Measurements from ENCODE around the gene NCK2.

NCK2 gene

DNA sequence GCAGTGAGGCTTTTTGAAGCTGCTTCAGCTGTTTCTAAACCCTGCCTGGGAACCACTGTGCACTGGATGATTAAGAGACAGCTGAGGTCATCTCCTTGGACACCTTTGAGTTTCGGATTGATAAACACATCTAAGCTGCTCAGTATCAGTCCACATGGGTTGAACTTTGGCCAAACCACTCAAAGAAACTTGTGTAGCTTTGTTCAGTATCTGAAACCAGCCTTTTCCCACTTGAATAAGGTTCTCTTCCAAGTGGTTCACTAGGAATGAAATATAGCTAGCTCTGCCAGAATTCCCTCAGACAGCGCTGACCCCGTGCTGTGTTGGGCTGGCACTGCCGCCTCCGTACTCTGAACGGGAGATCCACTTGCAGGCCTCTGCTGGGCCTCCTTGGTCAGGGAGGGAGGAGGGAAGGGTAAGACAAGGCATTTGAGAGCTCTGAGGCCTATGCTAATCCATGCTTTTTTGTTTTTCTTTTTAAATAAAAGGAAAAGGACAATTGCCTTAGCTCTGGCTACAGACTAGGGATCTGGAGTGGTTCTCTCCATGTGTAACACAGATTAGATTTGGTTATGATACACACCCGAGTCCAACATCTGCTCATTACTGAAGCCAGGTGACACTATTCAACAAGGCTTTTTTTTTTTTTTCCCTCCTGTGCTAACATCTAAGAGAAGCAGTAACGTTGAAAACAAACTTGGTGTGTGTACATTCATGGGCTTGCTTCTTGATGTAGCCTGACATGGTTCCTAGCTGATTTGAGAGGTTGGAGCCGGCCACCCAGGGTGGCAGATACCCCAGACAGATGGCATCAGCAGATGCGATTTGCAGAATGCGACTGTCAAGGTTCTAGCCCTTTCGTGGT lies 67.7 kb downstream of the NCK2 start:
- no peak for DNase-seq (ENCODE audit: low read depth)

DNA sequence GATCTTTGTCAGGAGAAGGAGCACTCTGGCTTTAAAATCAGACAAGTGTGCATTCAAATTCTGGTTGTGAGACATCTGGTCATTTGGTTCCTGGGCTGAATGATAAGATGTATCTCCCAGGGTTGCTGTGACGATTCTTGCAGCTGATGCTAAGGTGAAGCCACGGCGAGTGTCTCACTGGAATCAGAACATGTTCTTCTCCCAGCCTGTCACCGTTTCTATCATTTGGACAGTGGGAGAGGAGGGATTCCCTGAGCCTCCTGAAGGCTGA lies 68.3 kb downstream of the NCK2 start:
- DNase-seq (ENCODE audit: low read depth), result no peak

DNA sequence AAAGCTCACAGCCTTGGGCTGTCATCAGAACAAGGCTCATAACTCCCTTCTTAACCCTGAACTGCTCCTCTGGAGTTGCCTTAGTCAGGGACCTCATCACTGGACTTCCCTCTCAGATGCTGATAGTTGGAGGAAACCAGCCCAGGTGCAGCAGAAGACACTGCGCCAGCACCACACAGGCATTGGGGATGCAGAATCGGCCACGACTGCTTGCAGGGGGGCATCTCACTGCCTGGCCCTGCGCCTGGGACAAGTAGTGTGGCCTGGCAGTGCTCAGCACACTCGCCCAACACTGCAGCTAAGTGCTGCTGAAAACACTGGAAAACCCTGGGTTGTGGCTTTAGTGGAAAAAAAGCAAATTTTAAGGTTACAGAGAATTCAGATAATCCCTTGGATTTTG lies 68.7 kb downstream of the NCK2 start:
- no peak for DNase-seq (ENCODE audit: low read depth)

DNA sequence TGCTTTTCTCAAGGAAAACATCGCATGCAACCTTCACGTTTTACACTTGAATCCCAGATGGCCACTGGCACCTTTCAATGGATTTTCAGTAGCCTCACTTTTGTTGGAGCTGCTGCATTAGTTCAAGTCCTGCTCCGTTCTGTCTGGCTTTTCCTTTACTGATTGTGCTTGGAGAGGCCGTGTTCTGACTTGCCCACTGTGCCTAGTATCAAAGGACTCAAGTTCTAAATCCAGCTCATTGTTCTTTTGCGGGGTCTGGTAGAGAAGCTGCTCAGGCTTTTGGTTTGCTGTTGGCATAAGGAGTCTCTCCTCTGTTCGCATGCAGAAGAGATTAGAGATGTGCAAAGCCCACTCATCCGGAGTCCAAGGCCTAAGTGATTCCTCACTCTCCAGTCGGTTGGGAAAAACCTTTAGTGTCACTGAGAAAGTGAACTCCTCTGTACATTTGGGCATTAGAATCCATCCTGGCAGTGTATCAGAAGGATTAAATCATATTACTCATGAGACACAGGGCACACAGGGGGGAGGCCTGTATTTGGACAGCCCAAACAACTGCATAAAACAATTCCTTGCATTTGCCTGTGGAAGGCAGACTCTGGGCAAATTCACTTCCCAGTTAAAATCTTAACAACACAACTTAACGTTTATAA lies 69.7 kb downstream of the NCK2 start:
- DNase-seq (ENCODE audit: low read depth), result no peak

DNA sequence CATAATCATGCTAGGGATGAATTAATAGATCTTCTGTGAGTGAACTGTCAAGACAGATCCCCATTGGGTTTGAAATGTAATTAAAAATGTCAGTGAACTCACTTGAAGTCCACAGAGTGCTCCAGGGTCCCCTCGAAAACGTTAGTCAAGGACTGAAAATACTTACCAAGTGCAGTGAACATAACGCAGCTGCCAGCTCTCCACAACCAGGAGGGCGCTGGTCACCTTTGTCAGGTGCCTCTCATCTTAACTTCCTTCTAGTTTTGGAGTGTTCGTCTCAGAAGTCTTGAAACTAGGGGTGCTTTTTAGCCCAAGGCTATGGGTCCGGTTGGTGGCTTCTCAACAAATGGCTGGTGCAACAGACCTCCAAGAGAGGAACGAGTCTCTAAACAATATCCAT lies 70.7 kb downstream of the NCK2 start:
- no peak for DNase-seq (ENCODE audit: low read depth)

DNA sequence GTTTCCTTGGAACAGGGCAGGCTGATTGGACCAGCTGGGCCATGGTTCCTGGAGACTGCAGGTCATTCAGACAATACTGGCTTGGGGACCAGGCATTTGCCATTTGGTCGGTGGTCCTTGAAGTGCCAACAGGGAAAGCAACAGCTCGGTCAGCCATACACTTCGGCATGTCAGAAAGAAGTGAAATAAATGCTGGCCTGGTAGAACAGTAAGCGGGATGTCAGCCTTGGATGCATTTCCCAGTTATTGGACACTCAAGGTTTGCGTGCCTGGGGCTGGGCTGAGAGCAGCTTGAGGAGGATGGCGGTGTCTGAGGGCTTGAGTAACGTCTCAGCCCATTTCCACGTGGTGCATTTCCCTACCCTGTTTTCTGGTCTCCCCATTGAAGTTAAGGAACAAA lies 75.4 kb downstream of the NCK2 start:
- no peak for DNase-seq (ENCODE audit: low read depth)

DNA sequence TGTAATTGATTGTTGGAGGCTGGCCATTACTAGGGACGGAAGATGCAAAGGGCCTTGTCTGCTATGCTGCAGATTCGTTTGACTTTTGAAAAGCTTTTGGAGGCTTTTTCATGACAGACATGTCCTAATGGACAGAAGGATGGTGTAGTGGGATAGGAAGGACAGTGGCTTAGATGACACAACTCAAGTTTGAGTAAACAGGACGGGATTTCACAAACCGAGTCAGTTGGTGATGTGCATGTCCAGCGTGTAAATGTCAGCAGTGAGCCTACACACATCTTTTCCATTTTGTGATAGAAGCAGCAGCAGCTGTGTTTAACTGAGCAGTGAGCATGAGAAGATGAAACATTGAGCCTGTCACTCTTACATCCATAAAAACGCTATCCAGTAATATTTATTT lies 76.0 kb downstream of the NCK2 start:
- DNase-seq (ENCODE audit: low read depth), result no peak

DNA sequence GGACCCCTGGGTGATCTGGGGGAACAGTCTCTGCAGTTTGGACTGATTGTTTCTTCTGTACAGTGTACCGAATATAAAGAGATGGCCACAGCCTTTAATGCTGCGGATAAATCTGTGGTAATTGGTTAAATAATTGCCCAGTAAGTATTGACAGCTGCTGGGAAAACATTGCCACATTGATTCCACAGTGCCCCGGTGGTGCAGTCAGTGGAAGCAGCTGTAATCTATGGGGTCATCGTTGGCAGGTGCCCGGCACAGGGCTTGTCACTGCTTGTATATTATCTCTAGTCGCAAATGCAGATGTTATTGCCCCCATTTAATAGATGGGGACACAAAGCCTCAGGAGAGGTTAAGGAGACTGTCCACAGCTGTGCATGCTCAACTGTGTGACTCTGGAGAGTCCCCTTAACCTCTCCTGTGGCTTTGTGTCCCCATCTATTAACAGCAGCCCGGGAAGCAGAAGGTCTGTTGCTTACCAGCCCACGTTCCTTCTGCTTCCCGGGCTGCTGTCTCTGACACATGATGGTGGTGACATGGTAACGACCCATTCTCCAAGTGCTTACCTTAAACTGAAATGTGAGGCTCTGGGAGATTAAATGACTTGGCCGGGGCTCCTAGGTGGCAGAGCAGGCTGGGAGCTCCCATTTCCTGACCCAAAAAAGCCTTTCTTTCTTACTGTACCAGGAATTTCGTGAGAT lies 76.9 kb downstream of the NCK2 start:
- no peak for DNase-seq (ENCODE audit: low read depth)

DNA sequence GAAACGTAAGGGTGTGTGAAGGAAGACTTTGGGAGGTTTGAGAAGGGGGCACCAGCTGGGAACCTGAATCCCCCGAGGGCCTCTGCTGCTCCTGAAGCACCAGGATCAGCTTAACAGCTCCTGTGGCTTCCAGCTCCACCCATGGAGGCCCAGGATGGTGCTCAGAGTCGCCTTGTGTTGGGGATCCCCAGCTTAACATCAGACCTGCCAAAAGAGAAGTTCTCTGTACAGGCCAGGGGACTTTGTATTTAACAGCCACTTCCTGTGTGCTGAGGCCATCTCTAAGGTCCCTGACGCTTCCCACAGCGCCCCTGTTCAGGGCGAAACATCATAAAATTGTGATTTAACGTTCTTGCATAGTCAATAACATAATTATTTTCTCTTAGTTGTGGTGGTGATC lies 77.5 kb downstream of the NCK2 start:
- DNase-seq (ENCODE audit: low read depth), result no peak

DNA sequence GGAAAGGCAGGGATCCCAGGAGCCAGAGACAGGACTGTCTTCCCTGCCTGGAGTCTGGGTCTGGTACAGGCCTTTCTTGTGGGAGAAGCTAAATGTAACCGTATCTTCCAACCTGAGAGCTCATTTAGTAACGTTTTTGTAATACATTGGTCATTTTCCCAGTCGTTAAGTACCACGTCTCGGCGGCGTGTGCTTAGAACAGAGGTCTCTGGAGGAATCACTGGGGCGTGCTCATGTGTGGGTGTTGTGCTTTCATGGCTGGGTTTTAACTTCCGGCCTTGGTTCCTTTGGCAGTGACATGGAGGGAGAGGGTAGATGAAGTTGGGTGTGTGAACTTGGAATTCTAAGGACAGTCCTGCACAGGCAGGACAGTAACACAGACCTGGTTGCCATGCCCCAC lies 79.7 kb downstream of the NCK2 start:
- no peak for DNase-seq (ENCODE audit: low read depth)

DNA sequence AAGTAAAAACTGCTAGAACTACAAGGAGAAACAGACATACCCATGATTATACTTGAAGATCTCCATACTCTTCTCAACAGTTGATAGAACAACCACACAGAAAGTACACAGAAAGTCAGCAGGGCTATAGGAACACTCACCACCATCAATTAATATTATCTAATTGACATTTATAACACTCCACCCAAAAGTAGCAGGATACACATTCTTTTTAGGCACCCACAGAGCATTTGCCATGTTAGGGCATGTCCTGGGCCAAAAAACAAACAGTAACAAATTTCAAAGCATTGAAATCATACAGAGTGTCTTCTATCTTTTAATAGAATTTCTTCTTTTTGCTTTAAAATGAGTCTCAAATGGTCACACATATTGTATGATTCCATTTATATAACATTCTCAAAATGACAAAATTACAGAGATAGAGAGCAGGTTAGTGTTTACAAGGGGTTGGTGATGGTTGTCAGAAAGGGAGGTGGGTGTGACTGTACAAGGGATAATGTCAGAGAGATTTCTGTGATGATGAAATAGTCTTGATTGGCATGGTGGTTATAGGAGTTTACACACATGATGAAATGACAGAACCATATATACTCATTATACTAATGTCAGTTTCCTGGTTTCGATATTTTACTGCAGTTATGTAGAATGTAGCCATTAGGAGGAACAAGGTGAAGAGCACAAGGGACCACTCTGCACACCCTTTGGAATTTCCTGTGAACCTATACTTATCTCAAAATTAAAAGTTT lies 82.8 kb downstream of the NCK2 start:
- no peak for DNase-seq (ENCODE audit: low read depth)

DNA sequence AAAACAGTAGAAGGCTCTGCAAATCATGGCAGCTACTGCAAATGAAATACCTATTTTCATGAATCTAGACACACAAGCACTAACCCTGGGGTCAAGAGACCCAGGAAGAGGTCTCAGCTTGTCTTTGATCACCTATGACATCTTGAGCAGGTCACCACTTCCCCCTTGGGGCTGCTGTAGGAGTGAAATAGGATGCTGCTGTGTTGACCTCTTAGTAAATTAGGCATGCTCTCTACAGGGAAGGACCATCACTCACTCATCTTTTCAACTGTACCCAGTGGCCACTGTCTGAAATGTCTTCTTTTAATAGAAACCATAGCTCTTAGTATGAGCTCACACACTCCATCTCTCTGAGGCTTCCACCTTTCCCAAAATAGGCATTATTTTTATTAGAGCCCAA lies 83.8 kb downstream of the NCK2 start:
- no peak for DNase-seq (ENCODE audit: low read depth)

DNA sequence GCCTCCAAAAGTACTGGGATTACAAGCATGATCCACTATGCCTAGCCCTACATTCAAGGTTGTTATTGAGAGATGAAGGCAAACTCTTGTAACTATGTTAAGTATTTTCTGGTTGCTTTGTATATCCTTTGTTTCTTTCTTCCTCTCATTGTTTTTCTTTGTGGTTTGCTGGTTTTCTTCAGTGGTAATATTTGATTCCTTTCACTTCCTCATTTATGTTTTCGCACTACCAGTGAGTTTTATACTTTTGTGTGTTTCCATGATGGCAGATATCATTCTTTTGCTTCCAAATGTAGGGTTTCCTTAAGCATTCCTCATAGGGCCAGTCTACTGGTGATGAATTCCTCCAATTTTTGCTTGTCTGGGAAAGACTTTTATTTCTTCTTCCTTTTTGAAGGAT lies 90.2 kb downstream of the NCK2 start:
- no peak for DNase-seq (ENCODE audit: low read depth)

DNA sequence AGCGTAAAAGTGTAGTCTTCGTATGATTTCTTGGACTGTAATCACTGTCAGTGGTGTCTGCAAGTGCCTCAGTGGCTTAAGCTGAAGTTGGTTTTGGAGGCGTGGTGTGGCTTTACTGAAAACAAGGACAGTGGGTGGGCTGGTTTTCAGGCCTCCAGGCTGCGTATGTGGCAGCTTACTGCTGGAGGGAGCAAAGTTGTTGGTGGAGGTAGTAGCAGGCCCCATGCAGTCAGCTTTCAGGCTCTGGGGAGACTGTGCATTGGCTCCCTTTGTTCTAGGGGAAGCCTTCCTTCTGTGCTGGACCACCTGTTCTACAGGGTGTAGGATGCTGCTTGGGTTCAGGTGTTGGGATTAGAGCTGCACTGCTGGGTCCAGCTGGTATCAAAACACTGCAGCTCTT lies 91.6 kb downstream of the NCK2 start:
- DNase-seq (ENCODE audit: low read depth), result no peak

DNA sequence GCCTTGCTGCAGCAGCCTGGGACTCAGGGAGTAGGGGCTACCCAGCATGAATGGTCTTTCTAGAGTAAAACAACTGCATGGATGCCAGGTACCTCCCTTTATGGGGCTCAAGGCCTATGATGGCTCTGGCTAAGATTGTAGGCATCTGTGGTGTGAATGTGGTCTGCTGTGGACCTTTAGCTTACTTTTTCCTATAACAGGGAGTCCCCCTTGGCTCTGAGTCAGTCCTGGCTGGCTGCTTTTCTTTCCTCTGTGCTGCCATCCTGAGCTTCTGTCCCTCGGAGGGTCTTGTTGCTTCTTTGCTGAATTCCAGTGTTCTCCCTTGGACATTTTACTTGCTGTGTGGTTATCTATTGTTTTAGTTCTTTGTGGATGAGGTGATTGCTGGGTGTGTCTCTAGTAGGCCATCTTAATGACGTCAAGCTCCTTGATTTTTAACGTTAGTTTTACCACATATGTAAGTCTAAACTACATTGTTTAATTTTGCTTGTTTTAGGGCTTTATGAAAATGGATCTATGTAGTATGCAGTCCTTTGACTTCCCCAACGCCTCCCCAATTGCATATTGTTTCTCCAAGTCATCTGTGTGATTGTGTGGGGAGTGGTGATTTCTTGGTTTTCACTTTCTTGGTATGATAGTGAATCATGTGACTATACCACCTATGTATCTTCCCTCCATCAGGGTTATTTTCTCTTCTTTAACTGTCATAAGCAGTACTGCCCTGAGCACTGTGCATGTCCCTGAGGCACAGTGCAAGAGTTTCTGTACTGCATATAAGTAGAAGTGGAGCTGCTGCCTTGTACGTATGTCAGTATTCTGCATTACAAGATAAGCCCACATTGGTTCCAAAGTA lies 92.4 kb downstream of the NCK2 start:
- DNase-seq (ENCODE audit: low read depth), result no peak

DNA sequence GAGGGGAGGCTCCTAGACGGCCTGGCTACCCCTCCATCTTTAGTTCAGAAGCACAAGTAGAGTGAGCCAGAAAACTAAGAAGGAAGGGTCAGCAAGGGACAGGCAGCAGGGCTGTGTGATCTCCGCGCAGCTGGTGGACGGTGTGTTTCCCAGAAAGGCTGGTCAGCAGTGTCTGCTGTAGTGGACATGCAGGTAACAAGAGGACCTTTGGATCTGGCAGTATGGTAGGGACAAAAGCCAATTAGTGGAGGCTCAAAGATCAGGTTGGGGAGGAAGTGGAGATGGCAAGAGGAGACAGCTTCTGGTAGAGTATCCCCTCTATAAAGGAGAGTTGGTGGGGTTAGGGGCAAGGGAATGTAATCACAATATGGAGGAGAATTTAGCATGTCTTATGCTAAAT lies 95.1 kb downstream of the NCK2 start:
- DNase-seq (ENCODE audit: low read depth), result no peak

DNA sequence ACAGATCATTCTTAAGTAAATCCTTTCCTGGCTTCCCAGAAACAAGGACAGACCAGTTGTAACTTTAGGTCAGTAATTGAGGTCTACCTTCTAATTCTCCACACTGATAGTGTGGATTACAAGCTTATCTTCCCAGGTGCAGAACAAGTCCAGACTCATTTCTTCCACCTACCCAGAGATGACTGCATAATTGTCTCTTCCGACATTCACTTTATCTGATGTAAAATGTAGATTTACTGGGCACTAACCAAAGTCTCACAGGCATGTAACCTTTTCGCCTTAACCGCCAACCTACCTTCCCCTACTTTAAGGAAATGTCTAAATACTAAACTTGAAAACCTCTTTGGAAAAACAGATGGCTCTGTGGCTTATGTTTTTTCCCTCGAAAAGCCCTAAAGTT lies 96.2 kb downstream of the NCK2 start:
- DNase-seq (ENCODE audit: low read depth), result no peak

DNA sequence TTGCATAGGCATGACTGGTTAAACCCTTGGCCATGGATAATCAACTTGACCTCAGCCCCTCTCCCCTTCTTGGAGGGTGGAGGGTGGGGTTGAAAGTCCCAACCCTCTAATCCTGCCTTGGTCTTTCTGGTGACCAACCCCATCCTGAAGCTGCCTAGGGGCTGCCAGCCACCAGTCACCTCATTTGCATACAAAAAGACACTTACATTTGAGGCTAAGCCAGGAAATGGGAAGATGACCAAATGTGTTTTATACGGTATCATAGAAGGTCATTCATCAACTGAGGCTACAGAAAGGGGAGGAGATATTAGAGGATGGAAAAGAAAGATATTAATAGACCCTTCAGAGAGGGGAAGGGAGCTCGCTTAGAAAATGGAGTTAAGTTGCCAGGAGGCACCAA lies 96.8 kb downstream of the NCK2 start:
- no peak for DNase-seq (ENCODE audit: low read depth)

DNA sequence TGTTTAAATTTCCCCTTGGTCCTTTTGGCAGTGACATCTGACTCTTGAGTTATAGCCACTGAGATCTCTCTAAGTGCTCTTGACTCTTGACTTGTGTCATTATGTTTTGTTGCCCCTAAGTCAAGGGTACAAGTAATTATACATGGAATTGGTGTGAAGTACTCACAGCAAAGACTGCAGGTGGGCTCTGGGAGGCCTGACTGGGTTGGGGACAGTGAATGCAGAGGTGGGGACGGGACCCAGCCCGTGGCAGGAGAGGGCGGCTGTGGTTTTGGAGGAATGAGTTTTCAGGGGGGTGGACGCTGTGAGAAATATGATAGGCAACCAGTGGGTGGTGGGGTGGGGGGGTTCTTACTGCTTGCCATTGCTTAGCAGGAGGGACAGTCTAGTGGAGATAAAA lies 97.8 kb downstream of the NCK2 start:
- DNase-seq (ENCODE audit: low read depth), result no peak

DNA sequence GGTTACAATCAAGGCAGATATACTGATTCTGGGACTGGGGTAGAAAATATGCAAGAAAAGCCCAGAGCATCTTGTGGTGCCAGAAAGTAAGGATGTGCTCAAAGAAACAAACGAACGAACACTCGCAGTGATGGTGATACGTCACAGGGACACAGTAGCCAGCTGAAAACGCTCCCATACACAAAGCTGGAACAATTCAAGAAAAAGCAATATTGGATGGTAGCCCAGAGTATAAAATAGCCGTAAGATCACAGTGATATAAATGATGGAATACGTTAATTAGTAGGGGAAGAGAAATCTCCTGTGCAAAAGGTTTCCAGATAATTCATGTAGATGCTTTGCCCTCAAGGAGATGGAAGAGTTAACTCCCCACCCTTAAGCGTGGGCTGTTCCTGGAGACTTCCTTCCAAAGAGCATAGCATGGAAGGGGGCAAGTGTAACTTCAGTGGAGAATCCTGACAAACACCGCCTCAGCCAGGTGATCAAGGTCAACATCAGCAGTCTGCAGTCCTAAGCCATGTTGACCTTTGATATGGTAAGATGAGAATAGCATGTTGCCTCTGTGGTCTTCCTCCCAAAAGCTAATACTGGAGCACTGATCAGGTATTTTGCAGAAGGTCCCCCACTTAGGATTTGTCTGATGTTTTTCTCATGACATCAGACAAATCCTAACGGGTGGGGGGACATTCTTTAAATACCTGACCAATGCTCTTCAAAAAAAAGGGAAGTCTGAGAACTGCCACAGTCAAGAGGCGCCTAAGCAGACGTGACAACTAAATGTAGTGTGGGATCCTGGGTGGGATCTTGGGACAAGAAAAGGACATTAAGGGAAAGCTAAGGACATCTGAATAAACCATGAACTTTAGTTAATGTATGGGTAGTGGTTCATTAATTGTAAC lies 99.0 kb downstream of the NCK2 start:
- DNase-seq (ENCODE audit: low read depth), result no peak

DNA sequence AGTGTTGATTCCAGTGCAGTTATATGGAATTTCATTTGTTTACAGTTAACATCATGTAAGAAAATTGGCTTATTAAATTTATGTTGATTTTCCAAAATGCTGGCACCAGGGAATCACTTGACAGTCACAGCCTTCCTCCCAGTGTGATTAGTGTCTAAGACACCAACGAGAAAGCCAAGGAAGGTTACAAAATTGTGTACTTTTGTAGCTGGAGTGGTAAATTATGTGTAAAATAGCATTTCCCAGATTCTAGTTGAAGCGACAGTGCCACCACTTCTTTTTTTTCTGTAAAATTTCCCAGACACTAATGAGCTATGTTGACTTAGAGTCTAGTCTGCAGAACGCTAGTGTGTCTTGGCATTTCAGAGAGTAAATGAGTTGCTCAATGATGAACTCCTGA lies 101.3 kb downstream of the NCK2 start:
- DNase-seq (ENCODE audit: low read depth), result no peak

All from T follicular helper cell (primary cell).